K562 (cell line): ENCODE measurements around the gene CRYBG1.

Experiments used
- ATF7 ChIP-seq: fragments of 450-650 bp; IDR thresholded peaks from 2 replicates; pipeline ENCODE4 v1.7.1; 2014; ENCODE audit warnings: mild to moderate bottlenecking, moderate library complexity
- MEF2D ChIP-seq: conservative IDR thresholded peaks from 2 replicates; pipeline ENCODE4 v1.6.1; 2016; ENCODE audit warnings: low read depth, missing genetic modification characterization, missing compliant biosample characterization
- SRF ChIP-seq, 2 experiments: fragments of 250-450, 450-650 bp in 1 of 2; sonication (Bioruptor Pico) in 1 of 2; sonication (generic) in 1 of 2; formaldehyde crosslinking; IDR thresholded peaks; 2 replicates each; pipeline versions ENCODE4 v1.5.0 to v1.5.1; 2020 to 2022; ENCODE audit warnings: mild to moderate bottlenecking in 1 of 2, missing genetic modification reagents in 1 of 2
- TCF3 ChIP-seq: sonication (generic); formaldehyde crosslinking; IDR thresholded peaks from 2 replicates; pipeline ENCODE4 v1.4.0; 2020; ENCODE audit warnings: mild to moderate bottlenecking, missing genetic modification reagents
- ZNF121 ChIP-seq: sonication (generic); formaldehyde crosslinking; conservative IDR thresholded peaks from 2 replicates; pipeline ENCODE4 v1.8.0; 2022; ENCODE audit warnings: missing genetic modification reagents
- ZNF311 ChIP-seq: fragments of 250-450 bp; sonication (Bioruptor Pico); IDR thresholded peaks from 2 replicates; pipeline ENCODE4 v1.4.0; 2020; ENCODE audit warnings: mild to moderate bottlenecking, moderate library complexity
- TF ChIP-seq, protein P1 (sequence below), 3 experiments: IDR thresholded peaks in 2 of 3; conservative IDR thresholded peaks in 1 of 3; 2 replicates each; pipeline ENCODE4 v1.5.1; 2011 to 2012; ENCODE audit warnings: low read length in 3 of 3, mild to moderate bottlenecking in 3 of 3, control low read depth in 2 of 3, improper control_type of control experiment in 1 of 3, inconsistent platforms in 1 of 3, low read depth in 1 of 3, mixed read lengths in 1 of 3, moderate library complexity in 1 of 3; ENCODE audit not compliant: insufficient read depth in 2 of 3
- TF ChIP-seq, protein P2 (sequence below): IDR thresholded peaks from 3 replicates; pipeline ENCODE4 v1.6.1; 2011; ENCODE audit warnings: borderline replicate concordance, mild to moderate bottlenecking, moderate library complexity; ENCODE audit not compliant: insufficient read length; ENCODE audit errors: extremely low read depth

DNA sequence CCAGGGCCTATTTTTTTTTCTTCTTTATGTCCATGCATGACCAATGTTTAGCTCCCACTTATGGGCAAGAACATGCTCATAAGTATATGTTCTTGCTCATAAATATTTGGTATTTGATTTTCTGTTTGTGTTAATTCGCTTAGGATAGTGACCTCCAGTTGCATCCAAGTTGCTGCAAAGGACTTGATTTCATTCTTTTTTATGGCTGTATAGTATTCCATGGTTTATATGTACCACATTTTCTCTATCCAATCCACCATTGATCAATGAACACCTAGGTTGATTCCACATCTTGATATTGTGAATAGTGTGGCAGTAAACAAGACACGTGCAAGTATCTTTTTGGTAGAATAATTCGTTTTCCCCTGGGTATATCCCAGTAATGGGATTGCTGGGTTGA is 190.6 kb downstream of the CRYBG1 start:
- TF ChIP-seq ZNF121 (CRISPR knock-in tag) (no peak), TCF3 (CRISPR knock-in tag) (no peak), SRF (CRISPR knock-in tag; IDR thresholded peaks at IDR 0.05) (no peak), MEF2D (tag) (no peak), ZNF311 (CRISPR knock-in tag) (no peak), ATF7 (no peak)
- TF ChIP-seq, protein P1, sequence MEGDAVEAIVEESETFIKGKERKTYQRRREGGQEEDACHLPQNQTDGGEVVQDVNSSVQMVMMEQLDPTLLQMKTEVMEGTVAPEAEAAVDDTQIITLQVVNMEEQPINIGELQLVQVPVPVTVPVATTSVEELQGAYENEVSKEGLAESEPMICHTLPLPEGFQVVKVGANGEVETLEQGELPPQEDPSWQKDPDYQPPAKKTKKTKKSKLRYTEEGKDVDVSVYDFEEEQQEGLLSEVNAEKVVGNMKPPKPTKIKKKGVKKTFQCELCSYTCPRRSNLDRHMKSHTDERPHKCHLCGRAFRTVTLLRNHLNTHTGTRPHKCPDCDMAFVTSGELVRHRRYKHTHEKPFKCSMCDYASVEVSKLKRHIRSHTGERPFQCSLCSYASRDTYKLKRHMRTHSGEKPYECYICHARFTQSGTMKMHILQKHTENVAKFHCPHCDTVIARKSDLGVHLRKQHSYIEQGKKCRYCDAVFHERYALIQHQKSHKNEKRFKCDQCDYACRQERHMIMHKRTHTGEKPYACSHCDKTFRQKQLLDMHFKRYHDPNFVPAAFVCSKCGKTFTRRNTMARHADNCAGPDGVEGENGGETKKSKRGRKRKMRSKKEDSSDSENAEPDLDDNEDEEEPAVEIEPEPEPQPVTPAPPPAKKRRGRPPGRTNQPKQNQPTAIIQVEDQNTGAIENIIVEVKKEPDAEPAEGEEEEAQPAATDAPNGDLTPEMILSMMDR (IDR thresholded peaks at IDR 0.05 in 2 of 3, conservative IDR thresholded peaks at IDR 0.05 in 1 of 3; ENCODE audit: insufficient read depth in 2 of 3, low read depth in 1 of 3, low read length in 3 of 3): no peak
- TF ChIP-seq, protein P2, sequence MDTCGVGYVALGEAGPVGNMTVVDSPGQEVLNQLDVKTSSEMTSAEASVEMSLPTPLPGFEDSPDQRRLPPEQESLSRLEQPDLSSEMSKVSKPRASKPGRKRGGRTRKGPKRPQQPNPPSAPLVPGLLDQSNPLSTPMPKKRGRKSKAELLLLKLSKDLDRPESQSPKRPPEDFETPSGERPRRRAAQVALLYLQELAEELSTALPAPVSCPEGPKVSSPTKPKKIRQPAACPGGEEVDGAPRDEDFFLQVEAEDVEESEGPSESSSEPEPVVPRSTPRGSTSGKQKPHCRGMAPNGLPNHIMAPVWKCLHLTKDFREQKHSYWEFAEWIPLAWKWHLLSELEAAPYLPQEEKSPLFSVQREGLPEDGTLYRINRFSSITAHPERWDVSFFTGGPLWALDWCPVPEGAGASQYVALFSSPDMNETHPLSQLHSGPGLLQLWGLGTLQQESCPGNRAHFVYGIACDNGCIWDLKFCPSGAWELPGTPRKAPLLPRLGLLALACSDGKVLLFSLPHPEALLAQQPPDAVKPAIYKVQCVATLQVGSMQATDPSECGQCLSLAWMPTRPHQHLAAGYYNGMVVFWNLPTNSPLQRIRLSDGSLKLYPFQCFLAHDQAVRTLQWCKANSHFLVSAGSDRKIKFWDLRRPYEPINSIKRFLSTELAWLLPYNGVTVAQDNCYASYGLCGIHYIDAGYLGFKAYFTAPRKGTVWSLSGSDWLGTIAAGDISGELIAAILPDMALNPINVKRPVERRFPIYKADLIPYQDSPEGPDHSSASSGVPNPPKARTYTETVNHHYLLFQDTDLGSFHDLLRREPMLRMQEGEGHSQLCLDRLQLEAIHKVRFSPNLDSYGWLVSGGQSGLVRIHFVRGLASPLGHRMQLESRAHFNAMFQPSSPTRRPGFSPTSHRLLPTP: no peak
